Neural cell (in vitro differentiated cells): Measurements from ENCODE around the gene MED27. TPM values are rescaled to one million over a fixed set of nuclear protein-coding genes. Genes with fewer than 3 reads are reported as not detected.

Experiments used
- H2AFZ ChIP-seq: fragments of 200-600, 300-800 bp; sonication (generic), shearing (Covaris generic); 2 replicates; pipeline ENCODE4 v1.6.0; 2014; ENCODE audit warnings: low read depth, mild to moderate bottlenecking, antibody characterized with exemption, low read length, moderate library complexity
- H3F3A ChIP-seq: fragments of 200-600 bp; shearing (Covaris generic); 2 replicates; pipeline ENCODE4 v1.6.1; 2016; ENCODE audit warnings: mild to moderate bottlenecking, moderate library complexity, mixed read lengths, antibody characterized with exemption, low read length; ENCODE audit not compliant: insufficient read depth, poor library complexity, severe bottlenecking
- H3K27ac ChIP-seq: fragments of 200-600, 300-800 bp; sonication (generic), shearing (Covaris generic); 2 replicates; pipeline ENCODE4 v1.5.1; 2014; ENCODE audit warnings: mild to moderate bottlenecking, low read length, moderate library complexity
- H3K27me3 ChIP-seq: fragments of 300-800, 200-600 bp; sonication (generic), shearing (Covaris generic); 2 replicates; pipeline ENCODE4 v1.6.0; 2014; ENCODE audit warnings: mild to moderate bottlenecking, low read depth, low read length, moderate library complexity; ENCODE audit not compliant: insufficient read depth
- H3K36me3 ChIP-seq: fragments of 300-800, 200-600 bp; sonication (generic), shearing (Covaris generic); 2 replicates; pipeline ENCODE4 v1.5.1; 2014; ENCODE audit warnings: mild to moderate bottlenecking, antibody characterized with exemption, low read length, moderate library complexity; ENCODE audit not compliant: insufficient read depth
- H3K4me2 ChIP-seq: fragments of 300-800, 200-600 bp; sonication (generic), shearing (Covaris generic); 2 replicates; pipeline ENCODE4 v1.6.0; 2014; ENCODE audit warnings: mild to moderate bottlenecking, low read length
- H3K4me3 ChIP-seq: fragments of 300-800, 200-600 bp; sonication (generic), shearing (Covaris generic); 2 replicates; pipeline ENCODE4 v1.5.1; 2014; ENCODE audit warnings: mild to moderate bottlenecking, low read length, moderate library complexity
- H3K79me2 ChIP-seq: fragments of 200-600 bp; shearing (Covaris generic); replicated peaks from 2 replicates; pipeline ENCODE4 v1.6.0; 2014; ENCODE audit warnings: mild to moderate bottlenecking, low read length, moderate library complexity; ENCODE audit not compliant: insufficient read depth
- H3K9ac ChIP-seq: fragments of 300-800, 200-600 bp; sonication (generic), shearing (Covaris generic); 2 replicates; pipeline ENCODE4 v1.6.1; 2016; ENCODE audit warnings: mild to moderate bottlenecking, low read length, mixed read lengths
- H3K9me2 ChIP-seq: fragments of 200-600 bp; shearing (Covaris generic); 2 replicates; pipeline ENCODE4 v1.6.1; 2016; ENCODE audit warnings: mild to moderate bottlenecking, low read length, mixed read lengths; ENCODE audit not compliant: insufficient read depth
- H3K9me3 ChIP-seq: fragments of 200-600, 300-800 bp; sonication (generic), shearing (Covaris generic); 2 replicates; pipeline ENCODE4 v1.6.1; 2016; ENCODE audit warnings: mild to moderate bottlenecking, mixed run types, low read length, moderate library complexity, mixed read lengths
- H4K20me1 ChIP-seq: fragments of 200-600 bp; shearing (Covaris generic); 2 replicates; pipeline ENCODE4 v1.6.1; 2016; ENCODE audit warnings: mild to moderate bottlenecking, mixed run types; ENCODE audit not compliant: insufficient read depth
- EP300 ChIP-seq: fragments of 450-650 bp; conservative IDR thresholded peaks from 2 replicates; pipeline ENCODE4 v1.6.1; 2014; ENCODE audit warnings: antibody characterized with exemption, mild to moderate bottlenecking, moderate library complexity; ENCODE audit not compliant: poor library complexity, severe bottlenecking
- EZH2 ChIP-seq: fragments of 200-600, 300-800 bp; shearing (Covaris generic), sonication (generic); IDR thresholded peaks from 2 replicates; pipeline ENCODE4 v1.6.1; 2014; ENCODE audit warnings: antibody characterized with exemption, low read length, borderline replicate concordance, mild to moderate bottlenecking; ENCODE audit not compliant: insufficient read depth, poor library complexity, severe bottlenecking
- MXI1 ChIP-seq: fragments of 450-650 bp; conservative IDR thresholded peaks from 2 replicates; pipeline ENCODE4 v1.6.1; 2014; ENCODE audit warnings: antibody characterized with exemption, mild to moderate bottlenecking; ENCODE audit not compliant: poor library complexity, severe bottlenecking
- POLR2AphosphoS5 ChIP-seq: IDR thresholded peaks from 2 replicates; pipeline ENCODE4 v1.6.1; 2012
- RAD21 ChIP-seq: fragments of 450-650 bp; conservative IDR thresholded peaks from 2 replicates; pipeline ENCODE4 v1.6.1; 2014; ENCODE audit warnings: antibody characterized with exemption, mild to moderate bottlenecking, moderate library complexity
- REST ChIP-seq: IDR thresholded peaks from 2 replicates; pipeline ENCODE4 v1.6.1; 2012; ENCODE audit warnings: borderline replicate concordance
- SMC3 ChIP-seq: fragments of 450-650 bp; conservative IDR thresholded peaks from 2 replicates; pipeline ENCODE4 v1.6.1; 2014; ENCODE audit warnings: antibody characterized with exemption, mild to moderate bottlenecking, moderate library complexity; ENCODE audit not compliant: poor library complexity
- polyA plus RNA-seq: library from polyadenylated mRNA; depleted of rRNA; stranded (reverse); fragments of >200 nt; gene quantifications from 2 replicates; pipeline ENCODE4 v1.2.3, GENCODE V29; 2014

Gene MED27
- polyA plus RNA-seq, 1 donor from 2014 or later: 7.5 TPM

- Histone ChIP-seq H3K9me2 (no peaks in the 10 kb centered on the region), H3K27ac (no peak overlapping the region), H3F3A (no peaks in the 10 kb centered on the region), H3K4me2 (no peak overlapping the region), H3K9ac (no peak overlapping the region), H3K4me3 (no peak overlapping the region), H3K9me3 (no peaks in the 10 kb centered on the region), H3K27me3 (no peaks in the 10 kb centered on the region), H4K20me1 (no peaks in the 10 kb centered on the region), H2AFZ (no peak overlapping the region), H3K36me3 (no peaks in the 10 kb centered on the region), H3K79me2 (no peaks in the 10 kb centered on the region)
- TF ChIP-seq EZH2: no peak
- no peak for TF ChIP-seq POLR2AphosphoS5
- TF ChIP-seq RAD21: no peak
- TF ChIP-seq REST: no peak
- no peak for TF ChIP-seq EP300
- no peak for TF ChIP-seq SMC3
- TF ChIP-seq MXI1: no peak
These were observed 180.1 kb downstream of the MED27 start for GRCh38 chr9:131899296-131900228.

GRCh38 chr9:131892902-131893500 lies 186.7 kb downstream of the MED27 start:
- Histone ChIP-seq H3K79me2 (no peaks in the 10 kb centered on the region), H3K36me3 (no peaks in the 10 kb centered on the region), H3K9ac (no peak overlapping the region), H3F3A (no peaks in the 10 kb centered on the region), H2AFZ (no peak overlapping the region), H3K27ac (no peak overlapping the region), H4K20me1 (no peaks in the 10 kb centered on the region), H3K4me2 (no peak overlapping the region), H3K9me3 (no peaks in the 10 kb centered on the region), H3K27me3 (no peaks in the 10 kb centered on the region), H3K9me2 (no peaks in the 10 kb centered on the region), H3K4me3 (no peak overlapping the region)
- no peak for TF ChIP-seq REST
